Cardiac fibroblast (primary cell): ENCODE results near the gene IFNL4.

Source experiments
- DNase-seq, 2 donors: peaks; one replicate each; pipeline versions ENCODE4 v3.0.0 to v3.0.0-alpha.2; 2010; ENCODE audit warnings: low read depth in 2 of 2
- H3K4me3 ChIP-seq, 2 donors: replicated peaks in 1 of 2; 1 replicate in 1 of 2; 2 replicates in 1 of 2; pipeline ENCODE4 v1.5.1; 2011; ENCODE audit warnings: low read depth in 2 of 2, low read length in 2 of 2, mild to moderate bottlenecking in 2 of 2, moderate library complexity in 1 of 2
- TF ChIP-seq, protein P1 (sequence below): IDR thresholded peaks from one replicate; pipeline ENCODE4 v1.5.1; 2011; ENCODE audit warnings: low read depth, mild to moderate bottlenecking, low read length, inconsistent platforms

IFNL4 gene

GRCh38 chr19:39265321-39265916 lies 16.8 kb upstream of the IFNL4 start:
- DNase-seq, result no peak
- TF ChIP-seq, protein P1, sequence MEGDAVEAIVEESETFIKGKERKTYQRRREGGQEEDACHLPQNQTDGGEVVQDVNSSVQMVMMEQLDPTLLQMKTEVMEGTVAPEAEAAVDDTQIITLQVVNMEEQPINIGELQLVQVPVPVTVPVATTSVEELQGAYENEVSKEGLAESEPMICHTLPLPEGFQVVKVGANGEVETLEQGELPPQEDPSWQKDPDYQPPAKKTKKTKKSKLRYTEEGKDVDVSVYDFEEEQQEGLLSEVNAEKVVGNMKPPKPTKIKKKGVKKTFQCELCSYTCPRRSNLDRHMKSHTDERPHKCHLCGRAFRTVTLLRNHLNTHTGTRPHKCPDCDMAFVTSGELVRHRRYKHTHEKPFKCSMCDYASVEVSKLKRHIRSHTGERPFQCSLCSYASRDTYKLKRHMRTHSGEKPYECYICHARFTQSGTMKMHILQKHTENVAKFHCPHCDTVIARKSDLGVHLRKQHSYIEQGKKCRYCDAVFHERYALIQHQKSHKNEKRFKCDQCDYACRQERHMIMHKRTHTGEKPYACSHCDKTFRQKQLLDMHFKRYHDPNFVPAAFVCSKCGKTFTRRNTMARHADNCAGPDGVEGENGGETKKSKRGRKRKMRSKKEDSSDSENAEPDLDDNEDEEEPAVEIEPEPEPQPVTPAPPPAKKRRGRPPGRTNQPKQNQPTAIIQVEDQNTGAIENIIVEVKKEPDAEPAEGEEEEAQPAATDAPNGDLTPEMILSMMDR, result no peak
- no peak overlapping the region for H3K4me3 ChIP-seq

DNA sequence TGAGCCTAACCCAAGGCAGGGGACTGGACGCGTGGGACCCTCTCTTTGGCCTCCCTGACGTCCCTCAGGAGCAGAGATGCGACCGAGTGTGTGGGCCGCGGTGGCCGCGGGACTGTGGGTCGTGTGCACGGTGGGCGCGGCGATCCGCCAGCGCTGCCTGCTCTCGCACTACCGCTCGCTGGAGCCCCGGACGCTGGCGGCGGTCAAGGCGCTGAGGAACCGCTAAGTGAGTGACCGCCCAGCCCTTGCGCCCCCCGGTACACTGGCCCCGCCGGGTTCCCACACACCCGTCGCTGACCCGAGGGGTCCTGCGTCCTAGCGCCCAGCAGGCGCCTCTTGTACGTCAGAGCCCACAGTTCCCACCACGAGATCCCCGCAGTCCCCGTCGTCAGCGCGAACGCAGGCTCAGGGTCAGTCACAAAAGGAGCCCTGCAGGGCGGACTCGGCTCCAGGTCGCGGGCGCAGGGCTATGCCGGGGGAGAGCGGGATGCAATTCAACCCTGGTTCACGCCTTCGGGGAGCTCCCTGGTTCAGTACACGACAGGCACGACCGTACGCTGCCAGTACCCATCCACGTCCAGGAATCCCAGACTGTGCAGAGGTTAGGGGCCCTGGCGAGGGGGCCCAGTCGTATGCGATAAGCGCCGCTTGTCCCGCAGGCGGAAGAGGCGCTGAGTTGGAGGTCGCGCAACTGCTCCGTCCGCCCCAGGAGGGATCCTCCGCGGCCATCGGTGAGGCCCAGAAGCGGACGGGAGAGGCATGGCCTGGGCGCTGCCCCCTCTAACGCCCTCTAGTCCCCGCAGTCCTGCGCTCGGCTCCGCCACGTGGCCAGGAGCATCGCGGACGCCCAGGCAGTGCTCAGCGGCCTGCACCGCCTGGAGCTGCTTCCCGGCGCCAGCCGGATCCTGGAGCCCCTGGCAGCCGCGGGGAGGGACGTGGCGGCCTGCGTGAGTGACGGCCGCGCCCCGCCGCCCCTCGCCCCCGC lies 15.9 kb upstream of the IFNL4 start:
- no peak overlapping the region for H3K4me3 ChIP-seq
- peak in 1 of 2 donors; percentile 8 for DNase-seq
- TF ChIP-seq, protein P1, result no peak

DNA sequence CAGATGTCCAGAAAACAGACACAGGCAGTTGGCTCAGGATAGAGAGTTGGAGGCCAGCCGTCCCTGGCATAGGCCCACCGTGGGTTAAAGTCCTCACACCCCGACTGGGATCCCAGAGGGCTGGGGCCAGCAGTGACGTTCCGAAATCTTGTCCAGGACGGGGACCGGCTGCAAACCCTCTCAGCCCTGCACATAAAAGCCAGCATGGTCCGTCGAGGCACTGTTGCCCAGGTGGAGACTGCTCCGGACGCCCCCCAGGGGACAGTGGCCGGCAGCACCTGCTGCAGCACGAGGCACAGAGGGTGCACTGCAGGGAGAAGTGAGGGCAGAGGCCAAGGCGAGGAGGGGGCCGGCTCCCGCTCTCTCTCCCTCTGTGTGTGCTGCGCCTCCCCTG lies 15.3 kb upstream of the IFNL4 start:
- DNase-seq, result no peak
- no peak overlapping the region for H3K4me3 ChIP-seq
- TF ChIP-seq, protein P1, result no peak

GRCh38 chr19:39262496-39262895 lies 13.8 kb upstream of the IFNL4 start:
- no peak for DNase-seq
- no peak overlapping the region for H3K4me3 ChIP-seq
- TF ChIP-seq, protein P1, result no peak

DNA sequence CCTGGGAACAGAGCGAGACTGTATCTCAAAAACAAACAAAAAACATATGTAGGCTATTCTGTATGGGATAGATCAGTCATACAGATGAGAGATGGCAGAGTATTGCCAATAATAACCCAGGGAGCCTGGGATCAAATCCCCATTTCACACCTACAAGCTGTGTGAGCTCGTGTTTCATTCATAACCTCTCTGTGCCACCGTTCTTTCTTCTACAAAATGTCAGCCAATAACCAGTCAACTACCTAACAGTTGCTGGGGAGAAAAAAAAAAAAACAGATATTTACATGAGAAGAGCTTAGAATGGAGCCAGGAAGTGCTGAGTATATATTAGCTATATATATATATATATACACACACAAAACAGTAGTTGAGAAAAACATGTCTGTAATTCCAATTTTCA lies 13.0 kb upstream of the IFNL4 start:
- TF ChIP-seq, protein P1, result no peak

GRCh38 chr19:39257227-39257626 lies 8.6 kb upstream of the IFNL4 start:
- H3K4me3 ChIP-seq, result no peak overlapping the region
- no peak for DNase-seq
- TF ChIP-seq, protein P1, result no peak

More for the DNA sequence above, 13.0 kb upstream of the IFNL4 start:
- H3K4me3 ChIP-seq, result no peak overlapping the region
- DNase-seq, result no peak
